ENCODE results near the gene GATB.
"Not testable (repeated sequence)": the region's sequence is repeated elsewhere in the genome, so short reads cannot be mapped to it uniquely, and the experiment has no call there.

The GATB gene

DNA sequence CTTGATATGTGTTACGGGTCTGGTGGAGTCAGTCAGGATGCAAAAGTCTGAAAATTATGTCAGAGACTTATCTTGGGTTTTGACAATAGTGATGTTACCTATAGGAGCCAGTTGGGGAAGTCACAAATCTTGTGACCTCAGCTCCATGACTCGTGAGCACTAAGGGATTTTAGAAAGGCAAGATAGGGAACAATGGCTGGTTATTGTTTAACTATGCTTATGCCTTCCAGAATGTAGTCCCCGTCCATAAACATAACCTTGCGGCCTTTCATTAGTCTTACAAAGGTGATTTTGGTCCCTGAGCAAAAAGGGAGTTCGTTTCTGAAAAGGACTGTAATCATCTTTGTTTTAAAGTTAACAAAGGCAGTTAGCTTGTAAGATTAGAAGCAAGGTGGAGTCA, 23.9 kb upstream of the GATB start:
- DNase-seq (ENCODE audit: low read depth), result no peak

DNA sequence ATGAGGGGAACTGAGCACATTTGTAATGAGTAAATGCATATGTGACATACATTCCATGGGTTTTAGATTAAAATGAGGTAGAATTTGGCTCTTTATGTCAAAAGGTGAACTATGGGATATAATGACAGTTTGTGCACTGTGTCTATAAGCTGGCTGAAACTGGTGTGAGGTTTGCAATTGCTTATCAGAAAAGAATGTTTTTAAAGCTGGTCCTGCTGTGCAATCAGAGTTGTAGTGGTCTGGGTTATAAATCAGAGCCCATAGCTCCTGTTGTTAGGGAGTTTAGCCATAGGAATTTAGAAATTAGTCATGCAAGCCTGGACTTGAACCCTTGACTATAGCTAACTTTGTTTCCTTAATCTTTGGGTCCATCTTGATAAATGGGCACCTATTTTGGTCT, 23.1 kb upstream of the GATB start:
- DNase-seq (ENCODE audit: low read depth), result peak; percentile 30

DNA sequence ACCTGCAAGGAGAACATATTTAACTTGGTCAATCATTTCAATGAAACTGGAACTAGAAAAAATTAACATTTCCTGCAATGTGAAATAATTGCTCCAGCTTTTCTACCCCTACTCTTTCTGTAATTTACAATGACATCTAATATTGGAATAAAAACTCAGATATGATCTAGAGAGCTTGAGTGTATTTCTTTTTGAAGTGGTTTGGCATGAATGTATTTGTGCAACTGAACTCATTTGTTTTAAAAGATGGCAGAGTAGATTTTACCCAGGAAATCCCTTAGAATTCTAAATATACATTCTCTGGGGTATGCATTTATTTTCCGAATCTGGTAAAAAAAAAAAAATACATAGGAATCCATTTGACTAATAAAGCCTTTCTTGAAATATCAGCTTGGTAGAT, 21.5 kb upstream of the GATB start:
- DNase-seq (ENCODE audit: low read depth), result no peak

DNA sequence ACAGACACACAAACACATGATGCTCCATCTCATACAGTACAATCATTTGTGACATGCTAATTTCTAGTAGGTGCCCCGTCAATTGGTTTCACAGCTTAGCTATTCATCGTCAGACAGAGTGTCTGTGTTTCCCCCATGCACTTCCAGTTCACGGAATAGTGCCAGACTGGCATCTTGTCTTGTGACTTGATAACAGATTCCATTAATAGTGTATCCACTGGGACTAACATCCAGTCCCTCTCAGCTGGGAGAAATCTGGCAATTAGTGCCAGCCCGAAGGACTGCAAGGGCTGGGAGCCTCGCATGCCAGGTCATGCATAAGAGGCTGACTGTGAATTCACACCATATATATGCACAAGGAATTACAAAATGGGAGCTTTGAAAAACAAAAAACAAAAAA, 20.2 kb upstream of the GATB start:
- DNase-seq (ENCODE audit: low read depth), result no peak

DNA sequence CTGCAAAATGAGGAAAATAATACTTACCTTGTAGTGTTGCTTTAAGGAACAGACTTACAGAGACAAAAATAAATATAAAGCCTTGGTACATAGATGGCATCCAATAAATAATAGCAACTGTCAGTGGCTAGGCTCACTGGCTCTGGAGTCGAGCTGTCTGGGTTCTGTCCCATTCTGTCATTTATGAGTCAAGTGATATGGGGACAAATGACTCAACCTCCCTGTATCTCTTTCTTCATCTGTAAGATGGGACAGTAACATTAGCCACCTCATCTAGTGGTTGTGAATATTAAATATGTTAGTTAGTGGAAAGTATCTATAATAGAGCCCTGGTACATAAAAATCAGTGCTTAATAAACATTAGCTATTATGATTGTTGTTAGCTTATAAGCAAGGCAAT, 16.7 kb upstream of the GATB start:
- DNase-seq (ENCODE audit: low read depth), result no peak

DNA sequence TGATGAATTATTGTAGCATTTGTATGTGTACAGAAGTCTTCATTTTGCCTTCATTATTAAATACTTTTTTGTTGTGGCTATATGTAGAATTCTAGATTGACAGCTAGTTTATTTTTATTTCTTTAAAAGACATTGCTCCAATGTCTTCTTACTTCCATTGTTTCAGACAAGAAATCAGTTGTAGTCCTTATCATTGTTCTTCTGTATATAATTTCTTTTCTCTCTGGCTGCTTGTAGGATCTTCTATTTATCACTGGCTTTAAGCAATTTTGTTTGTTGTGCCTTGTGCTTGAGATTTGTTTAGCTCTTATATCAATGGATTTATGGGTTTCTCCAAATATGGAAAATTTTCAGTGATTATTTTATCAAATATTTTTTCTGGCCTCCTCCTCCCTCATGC, 13.5 kb upstream of the GATB start:
- no peak for DNase-seq (ENCODE audit: low read depth)

DNA sequence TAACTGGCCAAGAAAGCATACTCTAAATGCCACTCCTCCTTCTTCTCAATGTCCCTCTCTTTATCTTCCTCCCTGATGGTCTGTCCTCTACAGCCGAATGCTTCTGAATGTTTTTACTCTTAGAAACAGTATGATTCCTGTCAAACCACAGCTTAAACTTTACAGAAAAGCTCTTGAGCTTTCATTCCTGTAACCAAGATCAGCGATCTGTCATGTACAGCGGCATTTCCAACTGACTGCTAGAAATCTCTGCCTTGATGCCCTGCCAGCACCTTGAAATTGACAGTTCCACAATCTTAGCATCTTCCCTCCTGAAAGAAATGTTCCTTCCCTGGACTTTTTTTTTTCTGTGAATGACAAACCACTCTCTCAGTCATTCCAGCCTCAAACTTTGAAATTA, 11.5 kb upstream of the GATB start:
- no peak for DNase-seq (ENCODE audit: low read depth)

DNA sequence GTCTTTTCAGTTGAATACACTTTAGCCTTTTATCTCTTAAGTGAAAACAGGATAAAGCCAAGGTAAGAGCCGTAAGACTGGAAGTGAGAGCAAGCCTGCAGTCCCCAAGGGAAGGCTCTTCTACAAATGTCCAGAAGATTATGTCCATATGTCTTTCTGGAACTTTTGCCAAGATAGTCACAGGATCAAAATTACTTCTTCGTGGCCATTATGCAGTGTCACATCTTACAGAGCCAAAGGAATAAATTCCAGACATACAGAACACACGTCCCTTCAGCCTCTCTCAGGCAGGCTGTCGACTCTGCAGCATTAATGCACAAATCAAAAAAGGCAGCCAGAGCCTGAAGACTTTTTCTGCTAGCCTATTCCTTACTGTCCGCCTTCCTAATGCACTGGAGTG, 10.9 kb upstream of the GATB start:
- DNase-seq (ENCODE audit: low read depth), result peak; percentile 48

DNA sequence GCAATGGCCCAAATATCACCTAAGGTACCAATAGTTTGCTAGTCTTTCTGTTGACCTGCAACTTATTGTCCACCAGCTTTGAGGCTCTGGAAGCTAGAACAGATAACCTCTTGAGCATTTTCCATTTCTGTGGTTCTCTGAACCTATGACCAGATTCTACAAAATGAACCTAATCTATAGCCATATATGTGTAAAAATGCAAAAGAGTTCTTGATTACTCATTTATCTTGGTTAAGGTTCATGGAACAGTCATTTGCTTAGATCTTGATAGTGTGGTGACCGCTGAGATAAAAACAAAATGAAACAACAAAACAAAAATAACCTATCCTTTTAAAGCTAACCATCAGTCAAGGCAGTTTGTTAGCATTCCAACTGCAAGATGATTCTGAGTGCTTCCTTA, 9.3 kb upstream of the GATB start:
- DNase-seq (ENCODE audit: low read depth), result no peak

DNA sequence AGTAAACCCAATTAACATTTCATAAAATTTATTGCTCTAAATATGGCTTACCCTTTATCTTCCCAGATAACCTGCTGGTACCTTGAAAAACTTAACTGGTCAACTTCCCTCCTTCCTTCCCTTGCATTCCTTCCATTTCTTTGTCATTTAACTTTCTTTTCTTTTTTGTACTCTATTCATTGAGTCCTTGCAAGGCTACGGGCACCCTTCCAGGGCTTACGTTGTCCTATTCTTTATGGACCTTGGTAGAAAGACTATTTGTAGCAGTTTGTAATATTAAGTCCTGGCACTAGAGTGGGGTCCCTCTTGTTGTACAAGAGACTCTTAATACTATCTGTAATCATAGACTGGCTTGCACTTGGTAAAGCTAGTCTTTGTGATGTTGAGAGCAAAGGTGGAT, 8.0 kb upstream of the GATB start:
- no peak for DNase-seq (ENCODE audit: low read depth)

DNA sequence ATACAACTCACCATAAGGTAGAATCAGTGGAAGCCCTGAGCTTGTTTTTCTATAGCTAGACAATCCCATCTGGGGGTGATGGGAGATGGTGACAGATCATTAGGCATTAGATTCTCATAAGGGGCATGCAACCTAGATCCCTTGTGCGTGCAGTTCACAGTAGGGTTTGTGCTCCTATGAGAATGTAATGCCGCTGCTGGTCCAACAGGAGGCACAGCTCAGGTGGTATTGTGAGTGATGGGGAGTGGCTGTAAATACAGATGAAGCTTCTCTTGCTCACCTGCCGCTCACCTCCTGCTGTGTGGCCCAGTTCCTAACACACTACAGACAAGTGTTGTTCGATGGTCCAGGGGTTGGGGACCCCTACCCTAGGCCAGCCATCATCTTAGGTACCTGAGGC, 5.9 kb upstream of the GATB start:
- DNase-seq (ENCODE audit: low read depth), result no peak

DNA sequence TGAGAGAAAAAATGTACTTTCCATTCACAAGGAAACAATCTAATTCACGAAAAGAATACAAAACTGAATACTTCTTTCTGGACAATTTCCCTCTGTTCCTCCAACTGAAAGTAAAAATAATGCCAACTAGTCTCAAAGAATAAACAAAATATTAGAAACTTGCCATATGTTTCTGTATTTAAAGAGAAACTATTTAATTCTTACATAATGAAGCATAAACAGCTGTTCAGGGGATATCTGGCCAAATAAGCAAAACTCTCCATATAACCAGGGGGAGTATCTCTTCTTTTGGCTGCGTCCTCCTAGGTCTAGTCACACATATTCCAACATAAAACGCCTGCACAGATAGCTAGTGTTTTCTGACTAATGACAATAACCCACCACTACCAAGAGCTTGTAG, 805 bp downstream of the GATB start:
- no peak for DNase-seq (ENCODE audit: low read depth)

DNA sequence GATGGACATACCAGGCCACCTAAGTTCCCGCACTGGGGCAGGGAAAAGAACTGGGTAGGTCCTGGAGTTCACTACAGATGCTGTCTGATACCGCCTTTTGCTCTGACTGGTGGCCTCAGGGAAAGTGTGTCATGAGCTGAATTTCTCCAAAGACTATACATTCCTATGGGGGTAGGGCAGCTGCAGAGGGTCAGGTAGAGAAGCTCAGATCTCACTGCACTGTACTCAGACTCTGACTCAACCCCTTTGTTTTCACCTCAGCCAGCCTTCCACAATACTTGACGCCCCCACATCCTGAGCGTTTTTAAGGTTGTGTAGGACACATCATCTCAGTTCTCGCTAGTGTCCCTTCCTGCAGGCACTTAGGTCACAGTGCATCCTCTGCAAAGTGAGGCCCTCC, 7.8 kb downstream of the GATB start:
- peak; percentile 21 for DNase-seq (ENCODE audit: low read depth)

DNA sequence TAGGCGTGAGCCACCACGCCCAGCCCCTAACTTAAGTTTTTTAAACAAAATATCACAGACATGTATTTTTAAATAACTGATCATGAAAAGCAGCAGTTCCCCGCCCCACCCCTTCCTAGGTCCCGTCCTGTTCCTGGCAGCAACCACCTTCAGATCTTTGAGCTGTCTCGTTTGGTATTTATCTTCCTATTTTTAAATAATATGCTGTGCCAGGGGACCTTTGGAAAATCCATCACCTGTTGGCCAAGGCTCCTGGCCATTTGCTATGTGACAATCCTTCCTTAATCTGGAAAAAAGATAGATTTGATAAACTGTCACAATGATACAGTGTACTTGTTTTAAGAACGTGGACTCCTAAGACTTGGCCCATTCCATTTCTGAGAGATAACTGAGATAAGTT, 10.7 kb downstream of the GATB start:
- DNase-seq (ENCODE audit: low read depth), result no peak

DNA sequence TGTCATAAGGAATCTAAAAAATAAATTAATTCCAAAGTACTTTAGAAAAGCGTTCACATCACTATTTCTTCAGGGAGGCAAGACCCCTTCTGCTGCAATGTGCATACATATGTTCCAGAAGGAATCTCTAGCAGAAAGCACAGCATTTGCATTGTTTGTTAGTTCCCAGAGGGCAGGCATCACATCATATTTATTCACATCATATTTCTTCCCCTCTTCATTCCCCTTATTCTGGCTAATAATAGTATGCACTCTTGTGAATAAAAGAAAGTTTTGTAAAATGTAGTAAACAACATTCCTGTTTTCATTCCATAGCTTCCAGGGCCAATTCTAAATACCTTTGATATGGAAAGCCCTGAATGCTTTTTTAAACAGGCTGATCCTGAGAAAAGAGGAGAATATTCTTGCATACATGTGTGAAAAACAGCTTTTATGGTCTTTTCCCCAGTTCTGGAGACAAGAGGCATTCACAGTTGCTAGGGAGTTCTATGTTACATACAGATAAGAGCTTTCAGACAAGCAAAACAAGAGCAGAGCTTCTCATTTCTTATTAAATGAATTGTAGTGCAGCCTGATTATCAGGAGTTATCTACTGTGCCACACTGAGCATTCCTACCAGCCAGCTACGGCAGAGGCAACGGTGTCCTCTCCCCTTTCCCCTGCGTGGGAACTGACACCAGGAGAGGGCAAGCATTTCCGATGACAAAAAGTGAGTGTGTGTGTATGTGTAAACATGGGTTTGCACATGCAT, 15.2 kb downstream of the GATB start:
- peak; percentile 47 for DNase-seq (ENCODE audit: low read depth)

DNA sequence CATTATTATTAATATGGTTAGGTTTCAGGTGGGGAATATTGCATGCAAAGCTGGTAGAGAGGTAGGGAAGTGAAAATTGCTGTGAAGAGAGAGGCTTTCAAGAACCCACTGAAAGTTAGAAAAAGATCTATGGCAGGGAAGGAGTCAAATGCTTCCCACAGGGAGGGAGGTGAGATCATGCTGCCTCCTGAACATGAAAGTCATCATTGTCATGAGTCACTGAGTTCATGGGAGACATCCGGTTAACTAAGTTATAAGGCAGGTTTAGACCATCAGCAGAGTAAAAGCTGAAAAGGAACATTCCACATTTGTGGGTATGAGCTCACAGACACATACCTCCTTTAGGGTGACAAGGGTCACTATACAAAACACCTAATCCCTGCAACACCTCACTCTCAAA, 16.2 kb downstream of the GATB start:
- peak; percentile 91 for DNase-seq (ENCODE audit: low read depth)

DNA sequence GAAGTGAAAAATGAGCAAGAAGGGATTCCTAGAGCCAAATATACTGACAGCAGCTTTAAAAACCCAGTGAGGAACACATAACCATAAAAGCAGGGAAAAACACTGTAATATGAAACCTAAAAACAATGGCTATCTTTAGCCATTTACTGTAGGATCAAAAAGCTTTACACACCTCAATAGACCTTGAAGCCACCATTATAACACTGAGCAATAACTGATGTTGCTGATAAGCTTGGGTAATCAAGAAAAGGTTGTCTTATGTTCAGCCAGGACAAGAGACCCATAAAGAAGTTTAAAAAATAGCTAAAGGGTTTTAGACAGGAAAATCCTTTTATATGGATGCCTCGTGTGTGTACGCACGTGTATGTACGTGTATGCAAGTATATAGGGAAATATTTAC, 16.9 kb downstream of the GATB start:
- DNase-seq (ENCODE audit: low read depth), result no peak

DNA sequence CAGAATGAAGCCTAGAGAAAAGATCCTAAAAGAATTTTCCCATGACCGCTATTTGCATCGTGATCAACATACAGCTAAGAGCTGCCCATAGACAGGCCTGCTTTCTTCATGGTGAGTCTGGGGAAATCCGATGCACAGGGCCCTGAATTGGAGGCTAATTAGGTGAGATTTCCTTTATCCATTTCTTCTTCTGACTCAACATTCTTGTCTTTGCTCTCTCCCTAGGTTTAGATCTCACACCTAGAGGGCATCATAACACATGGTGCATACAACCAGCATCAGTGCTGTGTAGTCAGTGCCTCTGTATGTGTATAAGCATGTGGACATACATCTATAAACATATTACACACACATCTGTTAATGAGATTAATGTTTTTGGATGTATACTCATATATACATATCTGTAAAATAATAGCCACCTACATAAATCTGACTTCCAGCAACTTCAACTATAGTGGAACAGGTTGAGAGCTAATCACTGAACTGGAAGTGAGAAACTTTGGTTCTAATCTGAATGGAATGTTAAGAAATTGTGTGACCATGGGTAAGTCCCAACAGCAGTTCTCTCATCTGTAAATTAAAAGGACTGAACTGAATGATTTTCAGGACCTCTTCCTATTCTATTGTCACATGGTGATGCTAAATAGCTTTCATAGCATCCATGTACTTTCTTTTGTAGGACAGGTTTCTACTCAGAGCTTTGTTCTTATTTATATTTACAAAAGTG, 17.5 kb downstream of the GATB start:
- DNase-seq (ENCODE audit: low read depth), result no peak

DNA sequence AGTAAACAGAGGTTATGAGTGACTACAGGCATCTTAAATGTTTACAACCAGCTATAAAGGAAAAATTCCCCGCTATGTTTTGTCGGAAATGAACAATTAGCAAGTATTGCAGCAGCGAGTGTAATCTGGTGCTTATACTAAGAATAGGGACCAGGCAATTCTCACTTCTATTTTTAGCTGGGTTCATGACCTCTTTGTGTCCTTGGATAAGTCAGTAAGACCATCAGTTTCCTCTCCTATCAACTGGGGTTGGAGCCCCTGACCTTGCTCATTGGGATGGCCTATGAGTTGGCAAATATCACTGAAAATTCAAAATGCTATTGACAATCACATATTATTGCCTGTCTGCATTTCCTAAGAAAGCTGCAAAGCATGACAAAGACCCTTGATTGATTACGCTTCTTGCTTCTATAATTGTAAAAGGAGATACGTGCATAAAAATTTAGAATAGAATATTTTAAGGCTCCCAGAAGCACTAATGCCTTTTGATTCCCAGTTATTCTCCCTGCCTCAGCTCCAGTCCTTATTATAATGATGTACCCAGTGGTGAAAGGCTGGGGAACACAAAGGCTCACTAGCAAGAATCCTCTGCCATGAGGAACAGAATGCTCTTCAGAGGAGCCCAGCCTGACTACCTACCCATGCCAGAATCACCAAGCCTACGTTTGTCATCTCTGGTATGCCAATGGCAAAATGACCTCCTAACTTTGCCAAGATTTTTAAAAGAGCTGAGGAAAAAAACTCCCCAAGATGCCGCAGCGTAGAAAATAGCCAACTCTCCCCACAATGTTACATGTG, 21.9 kb downstream of the GATB start:
- DNase-seq (ENCODE audit: low read depth), result no peak

DNA sequence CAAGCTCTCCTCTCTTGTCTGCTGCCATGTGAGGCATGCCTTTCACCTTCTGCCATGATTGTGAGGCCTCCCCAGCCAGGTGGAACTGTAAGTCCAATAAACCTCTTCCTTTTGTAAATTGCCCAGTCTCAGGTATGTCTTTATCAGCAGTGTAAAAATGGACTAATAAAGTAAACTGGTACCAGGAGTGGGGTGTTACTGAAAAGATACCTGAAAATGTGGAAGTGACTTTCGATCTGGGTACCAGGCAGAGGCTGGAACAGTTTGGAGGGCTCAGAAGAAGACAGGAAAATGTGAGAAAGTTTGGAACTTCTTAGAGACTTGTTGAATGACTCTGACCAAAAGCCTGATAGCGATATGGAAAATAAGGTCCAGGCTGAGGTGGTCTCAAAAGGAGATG, 24.0 kb downstream of the GATB start:
- DNase-seq (ENCODE audit: low read depth), result not testable (repeated sequence)

DNA sequence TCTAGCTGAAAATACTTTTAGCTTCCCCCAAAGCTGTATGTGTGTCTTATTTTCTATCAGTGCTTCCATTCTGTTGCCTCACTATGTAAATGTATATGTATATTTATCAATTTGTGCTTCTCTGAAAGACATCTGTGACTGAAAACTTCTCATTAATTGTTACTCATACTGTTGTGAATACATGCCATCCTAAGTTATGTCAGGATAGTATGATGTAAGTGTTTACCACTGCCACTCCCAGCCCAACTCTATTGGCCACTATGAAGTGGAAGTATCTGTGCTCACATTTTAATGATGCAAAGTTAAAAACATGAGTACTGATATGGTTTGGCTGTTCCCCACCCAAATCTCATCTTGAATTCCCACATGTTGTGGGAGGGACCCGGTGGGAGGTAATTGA, 24.4 kb downstream of the GATB start:
- no peak for DNase-seq (ENCODE audit: low read depth)

DNA sequence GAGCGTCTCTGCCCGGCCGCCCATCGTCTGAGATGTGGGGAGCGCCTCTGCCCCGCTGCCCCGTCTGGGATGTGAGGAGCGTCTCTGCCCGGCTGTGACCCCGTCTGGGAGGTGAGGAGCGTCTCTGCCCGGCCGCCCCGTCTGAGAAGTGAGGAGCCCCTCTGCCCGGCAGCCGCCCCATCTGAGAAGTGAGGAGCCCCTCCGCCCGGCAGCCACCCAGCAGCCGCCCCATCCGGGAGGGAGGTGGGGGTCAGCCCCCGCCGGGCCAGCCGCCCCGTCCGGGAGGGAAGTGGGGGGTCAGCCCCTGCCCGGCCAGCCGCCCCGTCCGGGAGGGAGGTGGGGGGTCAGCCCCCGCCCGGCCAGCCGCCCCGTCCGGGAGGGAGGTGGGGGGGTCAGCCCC, 29.1 kb downstream of the GATB start:
- DNase-seq (ENCODE audit: low read depth), result not testable (repeated sequence)
